AG08396 (cell line): ENCODE results near the gene TBC1D3B.
"Not testable (repeated sequence)": the region's sequence is repeated elsewhere in the genome, so short reads cannot be mapped to it uniquely, and the experiment has no call there.

ENCODE experiments used
- DNase-seq: peaks from one replicate; pipeline ENCODE4 v3.0.0; 2012; ENCODE audit warnings: low spot score, mixed read lengths

The TBC1D3B gene

DNA sequence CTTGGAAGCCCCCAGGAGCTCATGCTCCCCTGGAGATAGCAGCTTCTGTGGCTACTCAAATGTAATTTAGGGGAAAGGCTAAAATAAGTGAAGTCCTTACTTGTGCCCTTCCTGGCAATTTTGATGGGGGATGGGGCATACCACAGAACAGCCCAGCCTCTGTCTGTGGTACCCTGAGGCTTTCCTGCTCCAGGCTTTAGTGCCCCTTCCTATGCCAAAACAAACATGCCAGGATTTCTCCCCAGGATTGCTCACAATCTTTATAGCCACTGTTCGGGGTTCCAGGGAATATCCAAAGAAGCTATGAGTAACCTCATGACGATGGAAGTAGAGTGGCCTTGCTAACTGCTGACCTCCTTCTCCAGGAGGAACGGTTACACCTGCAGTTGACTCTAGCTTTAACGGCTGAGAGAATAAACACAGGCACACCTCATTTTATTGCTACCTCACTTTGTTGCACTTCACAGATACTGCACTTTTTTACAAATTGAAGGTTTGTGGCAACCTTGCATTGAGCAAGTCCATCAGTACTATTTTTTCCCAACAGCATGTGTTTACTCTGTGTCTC, 47.9 kb downstream of the TBC1D3B start:
- no peak for DNase-seq

DNA sequence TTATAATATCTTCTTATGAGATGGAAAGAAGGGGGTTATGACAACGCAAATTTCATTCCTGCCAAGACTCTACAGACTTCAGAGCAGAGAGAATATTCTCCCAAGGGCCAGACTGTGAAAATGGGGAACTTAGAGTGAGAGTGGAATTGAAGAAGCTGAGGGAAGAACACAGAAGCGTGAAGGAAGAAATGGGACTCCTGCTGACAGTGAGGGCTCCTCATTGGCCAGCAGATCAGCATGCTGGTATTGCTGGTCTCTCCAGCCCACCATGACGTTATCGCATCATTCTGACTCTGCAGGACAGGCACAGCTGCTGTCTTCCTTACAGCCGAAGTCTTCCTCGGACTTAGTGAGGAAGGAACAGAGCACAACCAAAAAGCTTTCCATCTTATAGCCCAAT, 48.5 kb downstream of the TBC1D3B start:
- no peak for DNase-seq

GRCh38 chr17:36127199-36127893, 49.1 kb downstream of the TBC1D3B start:
- DNase-seq = no peak

GRCh38 chr17:36124879-36125824, 51.3 kb downstream of the TBC1D3B start:
- no peak for DNase-seq

DNA sequence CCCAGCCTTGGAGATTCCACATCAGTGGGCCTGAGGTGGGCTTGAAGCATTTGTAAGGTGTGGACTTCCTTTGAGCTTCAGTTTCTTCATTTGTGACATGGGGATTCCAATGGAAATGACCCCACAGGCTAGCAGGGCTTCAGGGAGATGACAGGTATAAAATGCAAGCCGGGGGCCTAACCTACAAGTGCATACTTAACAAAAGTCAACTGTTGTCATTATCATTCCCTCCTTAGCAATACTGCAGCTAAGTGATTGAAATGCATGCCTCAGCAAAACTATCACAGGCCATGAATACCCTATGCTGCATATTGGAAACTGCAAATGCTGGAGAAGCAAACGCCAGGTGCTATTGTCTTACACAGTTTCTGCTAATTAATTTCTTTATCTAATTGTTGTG, 53.0 kb downstream of the TBC1D3B start:
- DNase-seq = no peak

- not testable (repeated sequence) for DNase-seq
These were observed 55.3 kb downstream of the TBC1D3B start for GRCh38 chr17:36121099-36121498.

DNA sequence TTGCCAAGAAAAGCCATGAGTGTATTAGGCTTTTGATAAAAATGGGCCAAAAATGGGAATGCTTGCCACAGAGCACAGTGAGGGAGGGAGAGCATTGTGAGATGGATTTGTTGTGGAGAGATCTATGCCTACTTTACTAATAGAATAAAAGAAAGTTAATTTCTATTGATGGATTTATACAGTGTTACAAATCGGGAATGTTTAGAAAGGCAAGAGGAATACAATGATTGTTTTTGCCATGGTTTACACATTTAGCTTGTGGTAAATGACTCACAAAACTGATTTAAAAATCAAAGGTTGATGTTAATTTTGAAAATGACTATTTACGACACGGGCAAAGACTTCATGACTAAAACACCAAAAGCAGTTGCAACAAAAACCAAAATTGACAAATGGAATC, 56.2 kb downstream of the TBC1D3B start:
- no peak for DNase-seq

GRCh38 chr17:36118477-36119353, 57.7 kb downstream of the TBC1D3B start:
- no peak for DNase-seq

DNA sequence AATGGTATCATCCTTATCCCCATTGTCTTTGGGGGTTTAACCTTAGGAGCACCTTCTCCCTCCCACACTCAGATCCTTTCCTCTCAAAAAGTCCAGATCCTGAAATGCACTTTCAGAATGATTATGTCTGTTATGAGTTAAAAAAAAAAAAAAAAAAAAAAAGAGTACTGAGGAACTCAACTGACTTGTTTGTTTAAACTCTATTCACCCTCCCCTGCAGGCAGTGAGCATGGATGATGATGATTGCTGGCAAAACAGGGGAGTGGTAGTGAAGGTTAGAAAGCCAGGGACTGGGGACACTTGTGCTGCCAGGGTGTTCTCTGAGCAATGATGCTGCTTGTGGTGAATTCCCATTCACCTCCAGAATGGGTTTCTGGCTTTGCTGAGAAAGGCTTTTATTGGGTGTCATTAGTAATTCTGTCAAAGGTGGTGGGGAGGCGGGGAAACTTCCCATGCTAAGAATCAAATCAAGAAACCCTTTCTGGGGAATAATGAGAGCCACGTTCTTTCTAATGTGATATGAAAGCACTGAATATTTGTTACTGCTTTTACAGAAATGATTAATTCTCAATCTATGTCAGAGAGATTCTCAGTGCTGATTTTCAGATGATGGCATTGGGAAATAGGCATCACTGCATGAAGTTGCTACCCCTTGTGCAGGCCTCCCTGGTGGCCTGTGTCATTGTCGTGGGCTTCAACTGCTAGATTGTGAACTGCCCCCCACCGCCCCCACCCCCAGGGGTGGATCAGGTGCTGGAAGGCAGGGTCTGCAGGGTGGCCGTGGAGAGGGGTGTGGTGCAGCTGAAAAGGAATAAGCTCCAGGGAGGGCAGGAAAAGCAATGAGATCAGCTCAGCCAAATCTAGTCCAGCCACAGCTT, 58.7 kb downstream of the TBC1D3B start:
- DNase-seq = no peak
